HG03432 (cell line): ENCODE data around the gene TMEM61.
A peak's percentile ranks its signal among the peaks of the same experiment; 100 is the strongest.
"Not testable (repeated sequence)": the region's sequence is repeated elsewhere in the genome, so short reads cannot be mapped to it uniquely, and the experiment has no call there.

ENCODE experiments used
- ATAC-seq: cut with Tn5 transposase; IDR thresholded peaks from one replicate; pipeline ENCODE4 v1.9.1; 2021; ENCODE audit warnings: mild to moderate bottlenecking, moderate library complexity; ENCODE audit not compliant: unreplicated experiment

The TMEM61 gene

GRCh38 chr1:54980528-54981241 is at the start of gene TMEM61:
Gene TMEM61 (plus strand): TSS chr1:54980628. CDS start chr1:54981066, 438 bp downstream.
- no peak for ATAC-seq

DNA sequence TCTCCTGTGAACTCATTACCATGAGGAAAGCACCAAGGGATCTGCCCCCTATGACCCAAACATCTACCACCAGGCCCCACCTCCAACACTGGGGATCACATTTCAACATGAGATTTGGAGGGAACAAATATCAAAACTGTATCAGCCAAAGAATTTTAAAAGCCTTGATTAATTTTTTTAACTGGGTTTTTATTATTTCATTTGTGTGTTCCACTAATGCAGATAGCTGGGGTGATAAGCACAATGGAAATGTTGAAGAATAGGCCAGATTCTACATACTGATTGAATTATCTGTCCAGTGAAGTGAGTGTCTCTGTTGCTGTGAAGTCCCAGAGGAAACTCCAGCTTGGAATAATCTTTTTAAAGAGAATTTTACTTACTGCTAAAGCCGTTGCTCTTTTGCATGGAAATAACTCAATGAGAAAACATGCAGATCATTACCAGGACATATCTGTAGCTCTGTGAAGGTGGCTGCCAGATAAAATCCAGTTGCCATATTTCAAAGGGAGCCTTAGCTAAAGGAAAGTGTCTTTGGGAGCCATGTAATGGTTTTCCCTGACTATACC is 49.1 kb upstream of the TMEM61 start:
- no peak for ATAC-seq

DNA sequence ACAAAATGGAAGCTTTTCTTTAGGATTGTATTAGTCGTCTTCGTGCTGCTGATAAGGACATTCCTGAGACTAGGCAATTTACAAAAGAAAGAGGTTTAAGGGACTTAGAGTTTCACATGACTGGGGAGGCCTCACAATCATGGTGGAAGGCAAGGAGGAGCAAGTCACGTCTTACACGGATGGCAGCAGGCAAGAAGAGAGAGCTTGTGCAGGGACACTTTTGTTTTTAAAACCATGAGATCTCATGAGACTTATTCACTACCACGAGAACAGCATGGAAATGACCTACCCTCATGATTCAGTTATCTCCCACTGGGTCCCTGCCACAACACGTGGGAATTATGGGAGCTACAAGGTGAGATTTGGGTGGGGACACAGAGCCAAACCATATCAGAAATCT is 46.3 kb upstream of the TMEM61 start:
- ATAC-seq = not testable (repeated sequence)

- no peak for ATAC-seq
Measured at GRCh38 chr1:54934869-54935268, 45.6 kb upstream of the TMEM61 start.

GRCh38 chr1:54936791-54937190 is 43.6 kb upstream of the TMEM61 start:
- ATAC-seq = no peak

DNA sequence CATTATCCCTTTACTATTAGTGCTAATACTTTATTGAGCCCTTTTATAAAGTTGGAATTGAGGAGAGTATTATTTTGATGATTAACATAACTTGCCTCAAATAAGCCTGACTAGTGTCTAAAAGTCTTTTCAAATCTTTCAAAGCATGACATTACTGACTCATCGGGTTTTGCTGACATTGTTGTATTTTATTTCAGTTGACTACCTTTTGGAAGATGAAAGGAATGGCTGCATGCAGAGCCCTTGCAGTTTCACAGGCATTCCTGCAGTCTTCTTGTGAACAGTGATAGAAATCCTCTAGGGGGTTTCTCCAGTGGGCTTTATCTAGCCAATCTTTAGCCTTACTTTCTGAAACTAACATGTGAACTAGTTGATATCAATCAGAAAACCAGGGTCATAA is 43.0 kb upstream of the TMEM61 start:
- ATAC-seq = no peak

DNA sequence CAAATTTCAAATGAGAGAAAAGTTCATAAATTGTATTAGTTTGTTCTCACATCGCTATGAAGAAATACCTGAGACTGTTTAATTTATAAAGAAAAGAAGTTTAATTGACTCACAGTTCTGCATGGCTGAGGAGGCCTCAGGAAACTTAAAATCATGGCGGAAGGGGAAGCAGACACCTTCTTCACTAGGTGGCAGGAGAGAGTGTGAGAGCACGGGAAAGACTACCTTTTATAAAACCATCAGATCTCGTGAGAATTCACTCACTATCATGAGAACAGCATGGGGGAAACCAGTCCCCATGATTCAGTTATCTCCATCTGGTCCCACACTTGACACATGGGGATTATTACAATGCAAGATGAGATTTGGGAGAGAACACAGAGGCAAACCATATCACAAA is 41.5 kb upstream of the TMEM61 start:
- ATAC-seq = not testable (repeated sequence)

DNA sequence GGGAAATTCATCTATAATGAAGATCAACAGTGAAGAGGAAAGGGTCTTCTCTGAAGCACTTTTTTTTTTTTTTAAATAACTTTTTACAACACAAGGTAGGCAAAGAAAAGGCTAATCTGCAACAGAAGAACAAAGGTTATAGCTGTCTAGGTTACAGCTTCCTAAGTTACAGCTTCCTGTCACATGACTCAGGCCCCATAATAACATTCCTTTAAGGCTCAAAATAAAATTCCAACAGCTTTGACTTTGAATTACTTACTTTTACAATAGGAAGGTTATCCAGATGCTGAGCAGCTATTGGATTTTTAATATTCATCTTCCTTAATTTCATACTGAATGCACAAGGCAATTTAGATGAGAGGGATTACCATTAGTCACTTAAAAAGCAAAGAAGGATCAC is 40.4 kb upstream of the TMEM61 start:
- no peak for ATAC-seq

DNA sequence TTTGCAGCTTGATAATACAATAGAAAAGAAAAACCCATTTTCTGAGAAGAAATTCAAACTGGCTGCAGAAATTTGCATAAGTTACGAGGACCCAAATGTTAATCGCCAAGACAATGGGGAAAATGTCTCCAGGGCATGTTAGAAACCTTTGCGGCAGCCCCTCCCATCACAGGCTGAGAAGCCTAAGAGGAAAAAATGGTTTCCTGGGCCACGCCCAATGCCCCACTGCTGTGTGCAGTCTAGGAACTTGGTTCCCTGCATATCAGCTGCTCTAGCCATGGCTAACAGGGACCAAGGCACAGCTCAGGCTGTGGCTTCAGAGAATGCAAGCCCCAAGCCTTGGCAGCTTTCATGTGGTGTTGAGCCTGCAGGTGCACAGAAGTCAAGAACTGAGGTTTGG is 37.5 kb upstream of the TMEM61 start:
- ATAC-seq = no peak

DNA sequence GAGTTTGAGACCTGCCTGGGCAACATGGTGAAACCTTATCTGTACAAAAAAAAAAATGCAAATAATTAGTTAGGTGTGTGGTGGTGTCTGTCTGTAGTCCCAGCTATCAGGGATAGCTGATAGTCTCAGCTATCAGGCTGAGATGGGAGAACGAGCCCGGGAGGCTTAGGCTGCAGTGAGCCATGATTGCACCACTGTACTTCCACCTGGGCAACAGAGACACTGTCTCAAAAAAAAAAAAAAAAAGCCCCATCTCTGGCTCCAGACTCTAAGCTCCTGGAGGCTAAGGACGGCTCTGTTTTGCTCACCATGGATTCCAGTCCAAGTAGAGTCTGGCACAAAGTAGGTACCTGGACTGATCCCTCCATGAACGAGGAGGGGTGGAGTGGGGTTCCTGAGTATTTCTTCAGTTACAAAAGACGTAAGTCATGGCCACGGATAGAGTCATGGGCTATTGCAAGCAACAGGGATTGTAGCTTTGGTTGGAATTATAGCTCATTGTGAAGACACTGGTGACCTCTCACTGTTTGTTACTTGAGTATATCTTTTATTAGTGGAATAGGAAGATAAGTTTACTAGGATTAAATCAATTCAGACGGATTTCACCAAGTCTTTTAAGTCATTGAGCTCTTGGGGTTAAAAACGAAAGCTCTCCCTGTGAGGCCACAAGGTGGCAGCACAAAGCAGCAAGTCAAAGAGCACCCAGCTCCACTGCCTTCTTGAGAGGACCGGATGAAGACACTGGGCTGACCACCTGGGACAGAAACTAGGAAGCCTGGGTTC is 35.6 kb upstream of the TMEM61 start:
- ATAC-seq = peak; percentile 83

DNA sequence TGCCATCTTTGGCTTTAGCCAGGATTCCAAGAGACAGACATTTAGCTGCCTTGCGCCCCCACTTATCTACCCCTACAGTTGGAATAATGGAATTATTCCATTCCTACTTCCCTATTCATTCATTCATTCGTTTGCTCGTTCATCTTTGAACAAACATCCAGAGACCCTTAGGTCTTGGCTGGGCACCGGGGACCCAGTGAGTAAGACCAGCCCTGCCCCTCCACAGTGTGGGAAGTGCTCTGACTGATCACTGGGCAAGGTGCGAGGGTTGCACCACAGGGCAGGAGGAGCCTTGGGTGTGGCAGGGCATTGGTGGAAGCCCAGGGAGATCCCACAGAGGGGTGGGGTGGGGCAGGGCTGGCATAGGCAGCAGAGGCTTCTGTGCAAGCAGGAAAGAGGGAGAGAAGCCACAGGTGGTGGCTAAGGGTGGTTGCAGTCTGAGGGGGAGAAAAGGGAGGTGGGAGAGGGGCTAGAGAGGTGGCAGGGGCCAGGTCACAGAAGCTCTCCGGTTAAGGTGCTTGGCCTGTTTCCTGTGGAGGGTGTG is 35.0 kb upstream of the TMEM61 start:
- no peak for ATAC-seq

- ATAC-seq = no peak
Measured at GRCh38 chr1:54947540-54947939, 32.9 kb upstream of the TMEM61 start.

DNA sequence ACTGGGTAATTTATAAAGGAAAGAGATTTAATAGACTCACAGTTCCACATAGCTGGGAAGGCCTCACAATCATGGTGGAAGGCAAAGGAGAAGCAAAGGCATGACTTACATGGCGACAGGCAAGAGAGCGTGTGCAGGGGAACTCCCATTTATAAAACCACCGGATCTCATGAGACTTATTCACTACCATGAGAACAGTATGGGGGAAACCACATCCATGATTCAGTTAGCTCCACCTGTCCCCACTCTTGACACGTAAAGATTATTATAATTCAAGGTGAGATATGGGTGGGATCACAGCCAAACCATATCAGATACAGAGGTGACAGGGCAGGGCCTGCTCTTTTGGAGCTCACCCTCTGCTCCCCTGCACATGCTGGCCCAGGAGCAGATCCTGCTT is 31.4 kb upstream of the TMEM61 start:
- ATAC-seq = no peak

DNA sequence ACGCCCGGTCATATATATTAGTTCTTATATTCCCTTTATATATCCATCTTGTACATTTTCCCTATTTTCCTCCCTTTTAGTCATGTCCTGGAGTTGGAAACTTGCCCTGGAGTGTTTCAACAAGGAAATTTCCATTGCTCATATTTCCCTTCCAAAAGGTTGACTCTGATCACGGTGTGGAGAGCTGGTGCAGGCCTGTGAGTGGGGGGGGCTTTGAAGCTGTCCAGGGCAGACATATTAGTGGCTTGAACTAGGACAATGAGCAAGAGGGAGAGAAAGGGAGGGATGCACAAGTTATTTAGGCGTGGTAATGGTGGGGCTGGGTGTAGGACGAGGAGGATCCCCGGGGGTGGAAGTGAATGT is 30.4 kb upstream of the TMEM61 start:
- ATAC-seq = no peak

DNA sequence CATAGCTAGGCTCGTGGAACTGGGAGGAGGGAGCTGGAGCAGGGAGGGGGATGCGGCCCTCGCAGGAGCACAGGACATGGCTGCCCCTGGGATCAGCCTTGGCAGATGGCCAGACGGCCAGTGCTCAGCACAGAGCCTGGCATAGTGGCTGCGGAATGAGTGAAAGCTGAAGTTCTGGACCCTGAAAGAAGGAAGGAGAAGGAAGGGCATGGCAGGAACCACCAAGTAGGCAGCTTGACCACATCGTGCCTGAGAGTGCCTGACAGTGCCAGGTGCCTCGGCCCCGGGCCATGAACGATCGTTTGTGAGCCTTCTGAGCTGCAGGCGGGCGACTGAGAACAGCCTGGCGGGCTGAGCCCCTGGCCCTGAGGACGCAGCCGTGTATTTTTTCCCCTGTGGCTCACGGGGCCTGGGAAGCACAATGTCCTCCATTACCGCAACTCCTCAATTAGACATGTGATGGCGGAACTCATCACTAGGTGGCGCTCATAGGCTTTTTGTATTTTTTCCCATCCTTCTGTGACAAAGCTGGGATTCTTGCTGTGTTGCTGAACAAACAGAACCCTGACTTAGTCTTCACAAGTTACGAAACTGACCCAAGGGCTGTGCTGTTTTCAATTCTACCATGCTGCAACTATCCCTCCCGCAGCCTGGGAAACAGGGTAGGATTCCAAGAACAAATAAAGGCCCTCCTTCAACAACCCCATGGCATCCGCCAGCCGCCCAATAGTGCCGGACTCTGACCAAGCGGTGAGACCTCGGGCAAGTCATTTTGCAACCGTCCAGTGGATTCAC is 29.9 kb upstream of the TMEM61 start:
- peak; percentile 66 for ATAC-seq

GRCh38 chr1:54951810-54952226 is 28.6 kb upstream of the TMEM61 start:
- no peak for ATAC-seq

DNA sequence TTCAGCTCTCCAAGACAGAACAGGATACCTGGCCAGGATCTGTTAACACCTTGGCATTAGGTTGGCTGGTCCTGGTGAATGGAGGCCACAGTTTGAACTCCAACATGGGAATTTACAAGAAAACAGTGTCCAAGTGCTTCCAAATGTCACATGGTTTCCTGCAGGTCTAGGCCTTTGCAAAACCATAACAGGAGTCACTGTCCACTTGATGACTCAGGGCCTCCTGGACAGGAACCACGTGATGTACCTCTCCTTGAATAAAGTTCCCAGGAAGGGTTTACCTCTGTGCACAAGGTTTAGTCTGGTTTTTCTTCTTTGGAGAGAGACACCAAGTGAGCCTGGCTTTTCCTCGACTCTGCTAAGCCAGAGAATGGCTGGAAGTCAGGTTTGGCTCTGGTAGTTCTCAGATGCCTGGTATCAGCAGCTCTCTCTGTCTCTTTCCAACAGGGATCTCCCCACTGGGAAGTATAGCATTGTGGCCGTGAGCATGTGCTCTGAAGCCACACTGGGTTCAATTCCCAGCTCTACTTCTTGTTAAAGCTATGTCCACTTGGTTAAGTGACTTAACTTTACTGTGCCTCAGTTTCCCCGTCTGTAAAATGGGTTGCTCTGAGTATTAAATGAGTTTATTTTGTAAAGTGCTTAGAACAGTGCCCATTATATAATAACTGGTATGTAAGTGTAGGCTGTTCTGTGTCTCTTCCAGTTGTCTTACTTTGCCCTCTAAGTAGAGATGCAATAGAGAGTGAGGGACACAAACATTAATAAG is 27.3 kb upstream of the TMEM61 start:
- ATAC-seq = no peak

- ATAC-seq = no peak
Measured at GRCh38 chr1:54953846-54954245, 26.6 kb upstream of the TMEM61 start.

GRCh38 chr1:54955359-54955758 is 25.1 kb upstream of the TMEM61 start:
- no peak for ATAC-seq

- ATAC-seq = no peak
Measured at GRCh38 chr1:54956726-54957125, 23.7 kb upstream of the TMEM61 start.
